HFFc6 (cell line): ENCODE results near the gene ITPRIP. TPM values are rescaled to one million over a fixed set of nuclear protein-coding genes. Genes with fewer than 3 reads are reported as not detected.

Experiments used
- DNase-seq: peaks from one replicate; pipeline ENCODE4 v3.0.0-alpha.2; 2018
- H3K27ac Mint-ChIP-seq: 2 replicates; pipeline ENCODE4 v1.8.0; 2020; ENCODE audit warnings: mild to moderate bottlenecking, mixed read lengths
- H3K27me3 Mint-ChIP-seq: 2 replicates; pipeline ENCODE4 v1.8.0; 2021; ENCODE audit warnings: mild to moderate bottlenecking, moderate library complexity, mixed read lengths; ENCODE audit not compliant: insufficient read depth
- H3K36me3 Mint-ChIP-seq: 2 replicates; pipeline ENCODE4 v1.8.0; 2021; ENCODE audit warnings: low read depth, mixed read lengths
- H3K4me1 Mint-ChIP-seq: 2 replicates; pipeline ENCODE4 v1.8.0; 2020; ENCODE audit warnings: low read depth, mixed read lengths
- H3K4me3 Mint-ChIP-seq: 2 replicates; pipeline ENCODE4 v1.8.0; 2020; ENCODE audit warnings: mild to moderate bottlenecking, moderate library complexity, mixed read lengths
- H3K9me3 Mint-ChIP-seq: 2 replicates; pipeline ENCODE4 v1.8.0; 2020; ENCODE audit warnings: mild to moderate bottlenecking, mixed read lengths
- total RNA-seq, 6 experiments: library from RNA; stranded (reverse); fragmentation: NEBNext Ultra II Directional; extraction: Animal tissue kit (Norgen Biotek cat#: 25700); gene quantifications; 2 replicates in 1 of 6; 3 replicates in 5 of 6; pipeline ENCODE4 v1.2.3, GENCODE V29; 2021
- TF ChIP-seq, protein P1 (sequence below): fragments of 200-600 bp; sonication (generic); IDR thresholded peaks from 2 replicates; pipeline ENCODE4 v1.5.0; 2021; ENCODE audit warnings: antibody characterized with exemption, mild to moderate bottlenecking

ITPRIP gene
- total RNA-seq, 6 experiments from 2014 or later, result 23.9 to 34.7 (median 29.7) TPM

DNA sequence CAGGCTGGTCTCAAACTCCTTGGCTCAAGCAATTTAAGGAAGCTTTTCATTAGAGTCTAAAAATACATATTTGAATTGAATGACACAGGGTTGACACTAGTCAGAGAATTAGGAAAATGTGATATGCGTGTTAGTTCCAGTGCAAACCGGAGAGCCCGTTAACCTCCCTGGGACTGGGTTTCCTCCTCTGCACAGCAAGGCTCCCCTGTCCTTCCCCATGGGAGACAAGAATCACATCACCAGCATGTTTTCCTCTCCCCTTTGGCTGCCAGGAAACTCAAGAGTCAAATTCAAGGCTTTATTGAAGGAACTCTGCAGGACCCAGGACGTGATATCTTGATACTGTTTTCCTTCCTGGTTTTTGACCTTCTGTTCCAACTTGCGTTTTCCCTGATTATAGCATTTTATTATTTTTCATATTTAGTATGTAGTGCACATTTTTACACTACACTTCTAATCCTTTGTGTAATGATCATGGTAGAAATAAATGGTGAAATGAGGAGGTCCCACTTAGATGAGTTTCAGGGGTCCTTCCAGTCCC lies 44.4 kb downstream of the ITPRIP start:
- H3K4me3 Mint-ChIP-seq, result no peak overlapping the region
- no peaks in the 10 kb centered on the region; the same call in 1 of the 2 replicates for H3K36me3 Mint-ChIP-seq
- peak overlapping the region; percentile 86 for H3K27ac Mint-ChIP-seq
- DNase-seq, result no peak
- H3K4me1 Mint-ChIP-seq, result peaks cover 84% of the 10 kb centered on the region
- H3K27me3 Mint-ChIP-seq, result no peaks in the 10 kb centered on the region; the same call in 1 of the 2 replicates
- TF ChIP-seq, protein P1, sequence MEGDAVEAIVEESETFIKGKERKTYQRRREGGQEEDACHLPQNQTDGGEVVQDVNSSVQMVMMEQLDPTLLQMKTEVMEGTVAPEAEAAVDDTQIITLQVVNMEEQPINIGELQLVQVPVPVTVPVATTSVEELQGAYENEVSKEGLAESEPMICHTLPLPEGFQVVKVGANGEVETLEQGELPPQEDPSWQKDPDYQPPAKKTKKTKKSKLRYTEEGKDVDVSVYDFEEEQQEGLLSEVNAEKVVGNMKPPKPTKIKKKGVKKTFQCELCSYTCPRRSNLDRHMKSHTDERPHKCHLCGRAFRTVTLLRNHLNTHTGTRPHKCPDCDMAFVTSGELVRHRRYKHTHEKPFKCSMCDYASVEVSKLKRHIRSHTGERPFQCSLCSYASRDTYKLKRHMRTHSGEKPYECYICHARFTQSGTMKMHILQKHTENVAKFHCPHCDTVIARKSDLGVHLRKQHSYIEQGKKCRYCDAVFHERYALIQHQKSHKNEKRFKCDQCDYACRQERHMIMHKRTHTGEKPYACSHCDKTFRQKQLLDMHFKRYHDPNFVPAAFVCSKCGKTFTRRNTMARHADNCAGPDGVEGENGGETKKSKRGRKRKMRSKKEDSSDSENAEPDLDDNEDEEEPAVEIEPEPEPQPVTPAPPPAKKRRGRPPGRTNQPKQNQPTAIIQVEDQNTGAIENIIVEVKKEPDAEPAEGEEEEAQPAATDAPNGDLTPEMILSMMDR, result no peak
- no peaks in the 10 kb centered on the region for H3K9me3 Mint-ChIP-seq

- Mint-ChIP-seq H3K4me3 (peak overlapping the region; percentile 59; the same call in 1 of the 2 replicates), H3K27me3 (no peaks in the 10 kb centered on the region; the same call in 1 of the 2 replicates)
Measured at GRCh38 chr10:104293011-104293410, 45.3 kb downstream of the ITPRIP start.

DNA sequence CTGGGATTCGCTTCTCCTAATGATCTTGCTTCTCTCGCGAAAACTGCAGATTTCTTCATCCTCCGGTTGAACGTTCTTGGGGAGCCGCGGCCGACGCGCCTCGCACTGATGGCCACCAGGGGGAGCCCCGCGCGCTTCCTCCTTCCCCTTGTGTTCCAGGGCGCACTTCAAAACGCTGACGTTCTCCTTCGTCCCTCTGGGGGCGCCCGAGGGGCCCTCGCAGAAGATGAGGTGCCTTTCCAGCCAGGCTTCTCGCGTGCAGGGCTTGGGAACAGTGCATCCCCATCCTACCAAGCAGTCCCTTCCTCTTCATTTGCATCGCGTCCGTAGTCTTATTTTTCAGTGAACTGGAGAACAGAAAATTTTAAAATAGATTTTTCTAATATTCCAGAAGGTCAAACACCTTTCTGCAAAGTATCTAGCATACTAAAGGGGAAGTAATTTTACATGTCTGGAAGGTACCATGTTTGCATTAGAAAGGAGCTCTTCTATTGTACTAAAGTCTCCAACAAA lies 46.8 kb downstream of the ITPRIP start:
- Mint-ChIP-seq H3K9me3 (no peaks in the 10 kb centered on the region), H3K4me3 (peak overlapping the region; percentile 67), H3K36me3 (no peaks in the 10 kb centered on the region; the same call in 1 of the 2 replicates), H3K27me3 (no peaks in the 10 kb centered on the region; the same call in 1 of the 2 replicates), H3K27ac (peak overlapping the region; percentile 74), H3K4me1 (peaks cover 78% of the 10 kb centered on the region)
- TF ChIP-seq, protein P1, result peak; percentile 100
- peak; percentile 80 for DNase-seq

More at GRCh38 chr10:104293011-104293410, 45.3 kb downstream of the ITPRIP start:
- Mint-ChIP-seq H3K9me3 (no peaks in the 10 kb centered on the region), H3K4me1 (peaks cover 84% of the 10 kb centered on the region), H3K27ac (peak overlapping the region; percentile 86), H3K36me3 (no peaks in the 10 kb centered on the region; the same call in 1 of the 2 replicates)
- peak; percentile 74 for DNase-seq
- TF ChIP-seq, protein P1, result no peak

DNA sequence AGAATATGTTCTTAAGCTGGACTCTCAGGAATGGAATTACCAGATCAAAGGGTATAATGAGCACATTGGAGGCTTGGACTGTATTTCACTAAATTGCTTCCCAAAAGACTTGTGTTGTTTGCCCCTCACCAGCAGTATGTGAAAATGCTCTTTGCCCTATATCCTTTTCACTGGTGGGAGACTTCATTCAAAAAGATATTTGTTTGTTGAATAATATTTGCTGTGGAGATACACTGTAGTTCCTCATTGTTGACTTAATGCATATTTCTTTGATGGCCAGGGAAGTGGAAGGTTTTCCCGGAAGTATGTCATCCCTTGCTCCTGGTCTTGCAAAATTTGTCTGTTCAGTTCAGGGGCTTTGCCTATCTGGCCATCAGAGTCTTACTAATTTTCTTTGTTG lies 49.9 kb downstream of the ITPRIP start:
- no peak for DNase-seq
- Mint-ChIP-seq H3K27me3 (no peaks in the 10 kb centered on the region; the same call in 1 of the 2 replicates), H3K9me3 (no peaks in the 10 kb centered on the region), H3K4me3 (no peak overlapping the region), H3K4me1 (peaks cover 53% of the 10 kb centered on the region), H3K36me3 (no peaks in the 10 kb centered on the region; the same call in 1 of the 2 replicates), H3K27ac (no peak overlapping the region)
- TF ChIP-seq, protein P1, result no peak

GRCh38 chr10:104286939-104287338 lies 51.3 kb downstream of the ITPRIP start:
- Mint-ChIP-seq H3K4me1 (peaks cover 39% of the 10 kb centered on the region), H3K9me3 (no peaks in the 10 kb centered on the region), H3K27ac (no peak overlapping the region), H3K4me3 (no peak overlapping the region), H3K36me3 (no peaks in the 10 kb centered on the region; the same call in 1 of the 2 replicates), H3K27me3 (no peaks in the 10 kb centered on the region)
- no peak for DNase-seq
- TF ChIP-seq, protein P1, result no peak
